Fibroblast of the conjunctiva (primary cell): ENCODE results near the gene RNF20.
A peak's percentile ranks its signal among the peaks of the same experiment; 100 is the strongest.
"Not testable (repeated sequence)": the region's sequence is repeated elsewhere in the genome, so short reads cannot be mapped to it uniquely, and the experiment has no call there.

ENCODE experiments used
- DNase-seq: peaks from one replicate; pipeline ENCODE4 v3.0.0-alpha.2; 2010; ENCODE audit warnings: low read depth

RNF20 gene, protein sequence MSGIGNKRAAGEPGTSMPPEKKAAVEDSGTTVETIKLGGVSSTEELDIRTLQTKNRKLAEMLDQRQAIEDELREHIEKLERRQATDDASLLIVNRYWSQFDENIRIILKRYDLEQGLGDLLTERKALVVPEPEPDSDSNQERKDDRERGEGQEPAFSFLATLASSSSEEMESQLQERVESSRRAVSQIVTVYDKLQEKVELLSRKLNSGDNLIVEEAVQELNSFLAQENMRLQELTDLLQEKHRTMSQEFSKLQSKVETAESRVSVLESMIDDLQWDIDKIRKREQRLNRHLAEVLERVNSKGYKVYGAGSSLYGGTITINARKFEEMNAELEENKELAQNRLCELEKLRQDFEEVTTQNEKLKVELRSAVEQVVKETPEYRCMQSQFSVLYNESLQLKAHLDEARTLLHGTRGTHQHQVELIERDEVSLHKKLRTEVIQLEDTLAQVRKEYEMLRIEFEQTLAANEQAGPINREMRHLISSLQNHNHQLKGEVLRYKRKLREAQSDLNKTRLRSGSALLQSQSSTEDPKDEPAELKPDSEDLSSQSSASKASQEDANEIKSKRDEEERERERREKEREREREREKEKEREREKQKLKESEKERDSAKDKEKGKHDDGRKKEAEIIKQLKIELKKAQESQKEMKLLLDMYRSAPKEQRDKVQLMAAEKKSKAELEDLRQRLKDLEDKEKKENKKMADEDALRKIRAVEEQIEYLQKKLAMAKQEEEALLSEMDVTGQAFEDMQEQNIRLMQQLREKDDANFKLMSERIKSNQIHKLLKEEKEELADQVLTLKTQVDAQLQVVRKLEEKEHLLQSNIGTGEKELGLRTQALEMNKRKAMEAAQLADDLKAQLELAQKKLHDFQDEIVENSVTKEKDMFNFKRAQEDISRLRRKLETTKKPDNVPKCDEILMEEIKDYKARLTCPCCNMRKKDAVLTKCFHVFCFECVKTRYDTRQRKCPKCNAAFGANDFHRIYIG

DNA sequence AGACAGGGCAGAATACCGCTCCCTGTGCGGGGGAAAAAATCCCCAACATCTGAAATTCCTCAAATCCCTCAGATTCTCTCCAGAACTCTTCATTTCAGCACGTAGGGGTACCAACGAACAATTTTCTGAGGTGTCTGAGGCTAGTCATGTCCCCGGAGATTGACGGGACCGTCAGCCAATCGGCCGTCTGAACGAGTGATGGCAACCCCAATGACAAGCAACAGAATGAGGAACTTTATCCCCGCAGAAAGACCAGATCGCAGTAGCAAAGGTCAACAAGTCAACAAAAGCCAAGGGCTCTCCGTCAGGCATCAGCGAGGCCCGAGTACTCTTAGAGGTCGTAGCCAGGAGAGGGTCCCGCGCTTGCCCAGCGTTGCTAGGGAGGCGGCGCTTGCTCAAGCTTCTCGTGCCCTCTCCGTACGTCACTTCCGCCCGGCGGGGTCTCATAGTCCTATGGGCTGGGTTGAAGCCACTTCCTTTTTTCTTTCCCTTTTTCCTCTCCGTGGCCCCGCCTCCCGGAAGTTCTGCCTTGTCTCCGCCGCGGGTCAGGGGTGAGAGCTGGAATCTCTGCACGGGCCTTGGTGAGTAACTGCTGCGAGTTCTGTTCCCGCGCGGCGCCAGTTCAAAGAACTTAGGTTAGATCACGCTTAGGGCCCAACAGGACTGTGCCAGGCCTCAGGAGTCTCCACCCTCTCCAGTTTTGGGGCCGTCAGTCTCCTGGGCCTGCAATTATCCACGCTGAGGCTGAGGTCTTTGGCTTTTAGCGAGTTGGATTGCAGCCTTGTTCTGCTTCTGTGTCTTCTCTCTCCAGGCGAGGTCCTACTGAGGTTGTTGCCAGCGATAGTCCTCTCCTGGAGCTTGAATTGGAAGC is at the start of gene RNF20:
RNF20 (plus strand) TSS at position 520 of the 871 bp plus-strand sequence. CDS start 1,571 bp downstream, outside the sequence.
- DNase-seq: peak; percentile 96

DNA sequence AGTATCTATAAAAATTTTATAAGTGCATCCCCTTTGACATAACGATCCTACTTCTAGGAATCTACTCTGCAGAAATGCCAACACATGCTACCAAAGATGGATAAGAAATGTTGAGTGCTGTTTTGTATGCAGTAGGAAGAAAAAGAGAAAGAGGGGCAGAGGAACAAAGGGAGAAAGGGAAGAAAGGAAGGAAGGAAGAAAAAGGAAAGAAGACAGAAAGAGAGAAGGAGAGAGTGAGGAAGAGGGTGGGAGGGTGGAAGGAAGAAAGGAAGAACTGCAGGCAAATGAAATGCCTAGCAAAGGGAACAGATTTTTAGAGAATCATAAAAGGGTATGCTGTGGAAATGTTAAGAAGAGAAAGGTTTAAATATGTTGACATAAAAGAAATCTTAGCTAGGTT is 49.6 kb upstream of the RNF20 start:
- no peak for DNase-seq

DNA sequence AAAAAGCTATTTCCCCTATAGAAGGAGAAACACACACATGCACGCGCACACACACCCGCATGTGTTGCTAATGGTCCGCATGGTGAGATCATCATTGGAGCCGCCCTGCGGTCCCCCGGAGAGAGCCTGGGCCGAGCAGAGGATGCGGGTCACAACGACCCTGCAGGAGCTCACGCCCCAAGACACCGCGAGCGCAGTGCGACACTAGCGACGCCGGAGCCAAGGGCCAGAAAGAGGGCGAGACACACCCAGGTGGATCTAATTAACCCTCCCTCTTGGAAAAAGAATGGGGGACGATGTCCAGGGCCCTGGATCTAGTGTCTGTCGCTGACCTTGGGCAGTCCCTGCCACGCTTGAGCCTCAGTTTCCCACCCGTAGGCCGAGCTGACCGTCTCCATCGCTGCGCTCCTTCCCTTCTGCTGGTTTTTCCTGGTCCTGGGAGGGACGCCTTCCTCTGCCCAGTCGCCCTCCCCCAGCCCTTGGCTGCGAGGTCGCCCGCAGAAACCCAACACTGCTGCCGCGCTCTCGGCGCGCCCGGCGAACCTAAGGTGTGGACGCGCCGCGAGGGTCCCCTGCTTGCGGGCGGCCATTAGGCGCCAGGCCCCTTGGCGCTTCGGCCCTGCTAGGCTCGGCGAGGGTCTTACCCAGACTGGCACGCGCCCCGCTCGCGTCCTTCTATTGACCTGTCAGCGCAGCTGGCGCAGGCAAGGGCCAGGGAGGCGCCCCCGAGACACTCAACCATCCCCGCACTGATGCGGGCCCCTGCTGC is 47.5 kb upstream of the RNF20 start:
- DNase-seq: no peak

DNA sequence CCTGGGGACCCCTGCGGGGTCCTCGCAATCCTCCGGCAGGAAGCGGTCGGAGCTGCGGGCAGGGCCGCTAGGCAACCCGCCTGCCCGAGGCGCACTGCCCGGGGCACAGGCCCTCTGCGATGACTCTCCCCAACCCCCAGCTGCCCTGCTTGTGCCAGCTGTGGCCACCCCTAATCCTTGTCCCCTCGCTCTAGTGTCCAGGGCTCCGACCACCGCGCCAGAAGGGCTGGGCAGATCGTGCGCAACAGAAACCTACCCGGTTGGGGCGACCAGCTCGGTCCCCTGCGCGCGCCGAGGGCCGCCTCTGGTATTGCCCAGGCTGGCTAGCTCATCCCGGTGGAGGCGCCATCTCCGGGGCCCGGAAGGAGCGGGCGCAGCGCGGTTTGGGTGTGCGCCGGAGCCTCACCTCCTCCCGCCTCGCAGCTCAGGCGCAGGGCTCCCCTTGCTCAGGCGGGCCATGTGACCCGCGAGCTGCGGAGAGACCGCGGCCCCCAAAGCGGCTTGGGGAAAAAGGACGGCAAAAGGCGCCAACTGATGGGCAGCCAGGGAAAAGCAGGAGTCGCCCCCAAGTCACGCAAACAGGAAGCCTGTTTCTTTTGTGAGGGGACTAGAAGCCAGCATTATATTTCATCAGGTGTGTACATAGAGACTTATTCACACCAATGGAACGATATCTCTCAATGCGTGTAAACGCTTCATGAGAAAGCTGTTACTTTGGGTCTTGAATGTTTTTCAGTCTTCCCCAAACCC is 46.8 kb upstream of the RNF20 start:
- DNase-seq: peak; percentile 14

DNA sequence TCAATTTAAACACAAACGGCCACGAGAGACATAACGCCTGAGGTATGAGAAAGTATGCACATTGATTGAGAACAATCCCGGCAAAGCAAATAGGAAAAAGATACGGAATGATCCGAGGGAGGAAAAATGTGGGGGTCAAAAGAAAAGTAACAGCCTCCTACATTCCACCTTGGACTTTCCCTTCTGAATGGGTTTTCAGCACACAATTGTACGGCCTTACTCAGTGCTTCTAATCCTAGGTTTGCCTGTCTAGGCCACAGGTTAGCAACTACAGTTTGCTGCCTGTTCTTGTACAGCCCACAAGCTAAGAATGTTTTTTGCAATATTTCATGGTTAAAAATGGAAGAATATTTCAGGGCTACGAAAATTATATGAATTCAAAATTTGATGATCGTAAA is 46.2 kb upstream of the RNF20 start:
- DNase-seq: no peak

DNA sequence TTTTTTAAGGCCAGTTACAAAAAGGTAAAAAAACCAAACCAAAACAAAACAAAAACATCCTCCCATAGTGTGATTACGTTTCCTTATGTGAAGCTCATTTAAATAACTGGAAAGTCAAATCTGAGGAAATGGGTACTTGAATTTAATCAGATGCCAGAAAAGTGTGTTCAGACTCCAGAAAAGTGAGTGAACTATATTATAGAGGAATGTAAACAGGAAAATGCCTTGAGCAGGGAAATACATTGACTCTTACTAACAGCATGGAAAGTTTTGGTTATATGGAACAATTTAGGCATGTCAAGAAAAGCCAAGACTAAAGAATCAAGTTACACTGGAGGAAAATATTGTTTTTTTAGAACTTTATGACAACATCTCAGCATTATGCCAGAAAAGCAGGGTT is 37.8 kb upstream of the RNF20 start:
- DNase-seq: peak; percentile 31

DNA sequence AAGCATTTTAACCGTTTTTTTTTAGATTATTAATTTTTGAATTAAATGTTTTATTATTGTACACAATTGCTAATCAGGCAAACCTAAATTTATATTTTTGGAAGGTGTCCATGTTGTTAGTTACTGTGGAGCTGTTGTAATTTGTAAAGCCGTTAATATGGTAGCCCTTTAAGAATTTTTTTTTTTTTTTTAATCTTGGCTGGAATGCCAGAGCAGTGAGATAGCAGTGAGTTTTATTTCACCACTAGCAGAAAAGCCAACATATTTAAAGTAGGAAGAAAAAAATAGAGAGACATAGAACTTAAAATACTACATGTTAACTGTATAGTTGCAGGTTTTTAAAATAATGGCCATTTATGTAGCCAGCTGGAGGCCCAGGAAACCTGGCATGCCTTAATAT is 35.3 kb upstream of the RNF20 start:
- no peak for DNase-seq

DNA sequence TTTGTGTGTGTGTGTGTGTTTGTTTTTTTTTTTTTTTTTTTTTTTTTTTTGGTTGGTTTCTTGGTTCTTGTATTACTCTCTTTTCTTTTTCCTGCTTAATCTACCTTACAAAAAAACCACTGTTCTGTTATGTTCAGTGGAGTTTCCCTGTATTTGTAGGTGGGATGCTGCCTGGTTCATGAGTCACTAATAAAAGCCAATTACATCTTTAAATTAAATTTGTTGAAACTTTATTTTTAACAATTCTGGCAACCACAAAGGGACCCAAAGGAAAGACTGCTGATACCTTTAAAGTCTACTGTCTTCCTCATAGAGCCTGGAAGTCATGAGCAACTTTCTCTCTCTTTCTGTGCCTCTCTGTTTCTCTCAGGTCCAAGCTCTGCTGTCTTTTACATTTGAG is 29.5 kb upstream of the RNF20 start:
- DNase-seq: no peak

DNA sequence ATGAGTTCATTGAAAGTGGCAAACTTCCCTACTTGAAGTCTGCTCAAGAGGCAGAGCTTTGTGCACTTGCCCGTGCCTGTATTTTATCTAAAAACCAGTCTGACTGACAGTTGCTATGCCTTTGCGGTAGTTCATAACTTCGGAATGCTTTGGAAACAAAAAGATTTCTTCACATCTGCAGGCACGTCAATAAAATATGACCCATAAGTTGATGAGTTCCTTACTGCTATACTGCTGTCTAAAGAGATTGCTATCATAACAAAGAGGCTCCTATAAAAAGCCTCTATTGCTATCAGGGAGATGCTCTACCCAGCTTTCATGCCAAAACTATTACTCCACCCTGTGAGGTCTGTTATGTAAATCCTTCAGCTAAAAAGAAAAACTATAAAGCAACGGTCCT is 25.4 kb upstream of the RNF20 start:
- DNase-seq: no peak

DNA sequence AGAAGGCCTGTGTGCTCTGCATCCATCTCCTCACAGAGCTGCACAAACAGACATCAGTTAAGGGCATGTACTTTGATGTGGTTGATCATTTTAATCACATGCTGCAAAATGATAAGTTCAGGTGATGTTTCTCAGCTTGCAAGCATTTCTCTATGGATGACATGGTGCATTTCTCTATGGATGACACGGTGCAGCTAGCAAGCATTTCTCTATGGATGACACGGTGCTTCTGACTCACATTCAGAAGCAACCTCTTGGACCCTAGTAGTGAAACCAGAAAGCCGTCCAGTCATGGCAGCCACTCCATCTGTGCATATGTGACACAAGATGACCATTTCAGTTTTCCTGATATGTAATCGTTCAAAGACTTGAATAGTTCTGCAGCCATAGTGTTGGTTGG is 24.1 kb upstream of the RNF20 start:
- no peak for DNase-seq

DNA sequence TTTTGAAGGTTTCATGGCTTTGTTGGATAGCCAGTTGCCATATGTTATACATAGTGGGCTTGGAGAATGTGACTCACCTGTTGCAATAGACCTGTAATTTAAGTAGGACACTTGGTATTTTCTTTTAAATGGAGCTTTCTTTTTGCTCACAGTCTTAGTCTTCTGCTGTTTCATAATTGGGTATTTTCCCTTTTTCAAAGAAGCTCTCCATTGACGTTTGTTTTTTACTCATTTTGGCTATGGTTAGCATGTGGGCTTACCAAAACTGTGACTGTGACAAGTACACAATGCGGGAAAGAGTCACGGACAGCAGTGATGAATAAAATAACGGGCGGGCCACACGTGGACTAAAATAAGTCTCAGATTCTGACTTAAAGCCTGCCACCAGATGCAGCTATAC is 23.2 kb upstream of the RNF20 start:
- DNase-seq: no peak

DNA sequence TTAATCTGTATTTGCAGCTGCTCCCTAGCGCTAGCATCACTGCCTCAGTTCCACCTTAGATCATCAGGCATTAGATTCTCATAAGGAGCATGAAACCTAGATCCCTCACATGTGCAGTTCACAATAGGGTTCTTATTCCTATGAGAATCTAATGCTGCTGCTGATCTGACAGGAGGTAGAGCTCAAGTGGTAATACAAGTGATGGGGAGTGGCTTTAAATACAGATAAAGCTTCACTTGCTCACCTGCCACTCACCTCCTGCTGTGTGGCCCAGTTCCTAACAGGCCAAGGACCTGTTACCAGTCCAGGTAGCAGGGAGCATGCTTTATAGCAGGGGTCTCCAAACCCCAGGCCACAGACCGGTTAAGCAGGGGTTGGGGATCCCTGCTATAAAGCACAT is 22.6 kb upstream of the RNF20 start:
- no peak for DNase-seq

DNA sequence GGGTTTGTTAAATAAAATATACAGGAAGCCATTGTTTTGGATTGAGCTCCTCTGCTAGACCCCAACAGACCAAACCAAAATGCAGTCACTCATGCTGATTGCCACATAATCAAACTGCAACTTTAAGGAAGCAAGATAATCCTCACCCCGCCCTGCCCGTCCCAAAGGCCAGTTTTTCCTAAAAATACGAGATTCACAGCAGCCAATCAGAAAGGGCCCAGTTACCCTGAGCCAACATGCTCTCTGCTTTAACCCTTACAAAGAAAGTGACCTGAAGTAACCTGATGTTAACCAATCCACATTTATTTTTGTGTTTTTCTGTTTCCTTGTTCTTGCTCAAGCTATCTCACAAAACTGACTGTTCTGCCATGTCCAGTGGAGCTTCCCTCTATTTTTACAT is 21.5 kb upstream of the RNF20 start:
- no peak for DNase-seq

DNA sequence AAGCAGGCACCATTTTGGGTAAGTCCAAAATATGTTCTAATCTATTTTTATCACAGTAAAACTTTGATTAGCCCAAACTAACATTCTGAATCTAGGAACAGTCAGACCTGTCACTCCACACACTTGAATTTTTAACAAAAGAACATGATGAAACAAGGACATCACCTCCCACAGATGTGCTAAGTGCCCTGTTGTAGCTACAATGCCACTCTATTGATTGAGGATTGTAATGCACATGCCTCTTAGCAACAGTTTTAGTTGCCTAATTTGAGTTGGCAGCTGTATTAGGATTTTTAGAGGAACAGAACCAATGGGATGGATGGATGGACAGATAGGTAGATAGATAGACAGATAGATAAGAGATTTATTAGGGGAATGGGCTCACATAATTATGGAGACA is 20.3 kb upstream of the RNF20 start:
- no peak for DNase-seq

DNA sequence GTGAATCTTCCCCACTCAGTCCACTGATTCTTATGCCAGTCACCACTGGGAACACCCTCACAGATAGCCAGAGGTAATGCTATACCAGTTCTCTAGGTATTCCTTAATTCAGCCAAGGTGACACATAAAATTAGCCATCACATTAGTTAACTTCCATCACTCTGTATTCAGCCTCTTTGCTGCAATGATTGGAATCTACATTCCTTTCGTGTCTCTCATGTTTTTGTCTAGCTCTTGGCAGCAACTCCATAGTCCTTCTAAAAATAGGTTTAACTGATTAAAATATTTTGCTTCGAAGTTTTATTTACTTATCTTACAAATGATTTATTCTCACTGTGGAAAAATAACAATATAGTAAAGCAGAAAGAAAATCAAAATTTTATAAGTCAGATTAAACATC is 19.6 kb upstream of the RNF20 start:
- DNase-seq: no peak

DNA sequence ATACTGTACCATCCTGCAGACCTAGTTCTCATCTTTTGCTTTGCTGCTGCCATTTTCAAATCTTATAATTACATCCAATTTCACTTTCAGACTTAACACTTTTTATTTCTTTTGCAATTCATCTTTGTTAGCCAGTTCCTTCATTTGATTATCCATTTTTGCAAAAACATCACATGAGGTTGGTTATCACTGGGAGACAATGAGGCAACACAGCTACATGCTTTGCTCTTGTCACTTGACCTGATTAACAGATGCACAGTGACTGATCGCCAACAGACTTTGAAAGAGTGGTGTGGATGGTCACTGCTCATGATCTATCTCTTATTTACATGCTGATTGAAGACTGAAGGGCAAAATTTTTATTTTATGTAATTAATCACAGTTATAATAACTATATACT is 17.0 kb upstream of the RNF20 start:
- DNase-seq: no peak

DNA sequence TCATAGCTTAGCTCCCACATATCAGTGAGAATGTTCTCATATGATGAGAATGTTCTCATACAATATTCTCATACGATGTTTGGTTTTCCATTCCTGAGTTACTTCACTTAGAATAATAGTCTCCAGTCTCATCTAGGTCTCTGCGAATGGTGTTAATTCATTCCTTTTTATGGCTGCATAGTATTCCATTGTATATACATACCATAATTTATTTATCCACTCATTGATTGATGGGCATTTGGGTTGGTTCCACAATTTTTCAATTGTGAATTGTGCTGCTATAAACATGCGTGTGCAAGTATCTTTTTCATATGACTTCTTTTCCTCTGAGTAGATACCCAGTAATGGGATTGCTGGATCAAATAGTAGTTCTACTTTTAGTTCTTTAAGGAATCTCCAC is 15.2 kb upstream of the RNF20 start:
- not testable (repeated sequence) for DNase-seq

DNA sequence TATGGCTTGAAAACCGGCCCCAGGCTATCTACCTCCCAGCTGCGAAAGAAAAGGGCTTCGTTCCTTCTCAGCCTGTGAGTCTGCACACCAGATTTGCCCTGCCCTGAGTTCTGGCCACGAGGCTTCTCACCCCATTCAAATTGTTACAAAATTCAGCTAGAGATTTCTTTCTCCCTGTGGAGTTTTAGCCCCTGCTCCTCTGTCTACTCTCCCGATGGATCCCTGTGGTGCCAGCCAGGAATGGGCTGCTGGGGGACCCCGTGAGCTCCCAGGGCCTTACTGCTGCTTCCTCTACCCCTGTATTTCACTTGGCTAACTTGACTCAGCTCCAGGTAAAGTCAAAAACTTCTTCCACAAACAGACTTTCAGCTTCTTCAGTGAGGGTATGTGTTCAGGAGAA is 9.3 kb upstream of the RNF20 start:
- no peak for DNase-seq

DNA sequence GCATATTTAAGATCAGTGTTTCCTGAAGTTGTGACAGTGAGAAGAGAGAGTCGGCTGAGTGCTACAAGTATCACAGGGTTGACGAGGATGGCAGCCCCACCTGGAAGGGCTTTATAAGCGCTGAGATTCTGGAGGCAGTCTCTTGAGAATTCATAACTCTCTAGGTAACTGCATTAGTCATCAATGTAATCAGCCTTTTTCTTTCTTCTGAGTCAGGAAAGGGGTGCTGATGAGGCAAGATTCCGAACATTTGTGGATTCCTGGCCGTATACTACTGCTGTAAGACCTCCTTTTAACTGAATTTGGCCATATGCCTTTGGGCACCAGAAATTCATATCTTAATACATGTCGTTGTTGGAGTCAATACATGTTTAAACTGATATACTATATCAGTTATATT is 6.6 kb upstream of the RNF20 start:
- DNase-seq: no peak

DNA sequence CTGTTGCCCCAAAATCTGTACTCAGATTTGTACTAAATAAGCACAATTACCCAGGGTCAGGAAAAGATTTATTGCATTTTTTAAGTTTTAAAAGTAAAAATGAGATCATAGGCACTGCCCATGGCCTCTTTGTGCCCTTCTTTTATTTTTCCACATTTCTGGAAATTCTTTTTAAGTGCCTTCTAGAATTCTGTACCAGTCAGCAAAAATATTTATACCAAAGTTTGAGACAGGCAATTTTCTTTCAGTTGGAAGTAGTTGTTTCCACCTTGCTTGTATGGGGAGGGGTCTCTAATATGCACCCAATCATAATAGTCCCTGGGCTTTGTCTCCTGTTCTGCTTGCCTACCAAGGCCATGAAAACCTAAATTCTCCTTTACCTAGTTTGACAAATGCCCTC is 5.6 kb upstream of the RNF20 start:
- no peak for DNase-seq
